Chondrocyte (in vitro differentiated cells): Measurements from ENCODE around the gene TBL2. TPM values are rescaled to one million over a fixed set of nuclear protein-coding genes. Genes with fewer than 3 reads are reported as not detected.
A peak's percentile ranks its signal among the peaks of the same experiment; 100 is the strongest.

Experiments
- DNase-seq: peaks from one replicate; pipeline ENCODE4 v3.0.0; 2021; ENCODE audit warnings: mixed read lengths, low spot score
- H3K27ac Mint-ChIP-seq: one replicate; pipeline ENCODE4 v1.8.0; 2021; ENCODE audit warnings: mild to moderate bottlenecking, moderate library complexity, mixed read lengths; ENCODE audit not compliant: unreplicated experiment
- H3K27me3 Mint-ChIP-seq: 2 replicates; pipeline ENCODE4 v1.8.0; 2021; ENCODE audit warnings: low read depth, mixed read lengths
- H3K36me3 Mint-ChIP-seq: 2 replicates; pipeline ENCODE4 v1.8.0; 2021; ENCODE audit warnings: low read depth, mixed read lengths
- H3K4me1 Mint-ChIP-seq: 2 replicates; pipeline ENCODE4 v1.8.0; 2021; ENCODE audit warnings: low read depth, mild to moderate bottlenecking, mixed read lengths
- H3K4me3 Mint-ChIP-seq: one replicate; pipeline ENCODE4 v1.8.0; 2021; ENCODE audit warnings: mild to moderate bottlenecking, moderate library complexity, mixed read lengths; ENCODE audit not compliant: unreplicated experiment
- H3K9me3 Mint-ChIP-seq: 2 replicates; pipeline ENCODE4 v1.8.0; 2021; ENCODE audit warnings: low read depth, mixed read lengths
- CTCF ChIP-seq: fragments of 200-600 bp; sonication (generic); IDR thresholded peaks from 2 replicates; pipeline ENCODE4 v1.5.0; 2021; ENCODE audit warnings: antibody characterized with exemption, mild to moderate bottlenecking, moderate library complexity
- total RNA-seq: library from RNA; stranded (reverse); gene quantifications from 3 replicates; pipeline ENCODE4 v1.2.1, GENCODE V29; 2021

Gene TBL2
- total RNA-seq, 1 donor from 2014 or later = 50.4 TPM

- Mint-ChIP-seq H3K4me1 (peaks cover 4% of the 10 kb centered on the region), H3K36me3 (peaks cover 15% of the 10 kb centered on the region), H3K4me3 (no peak overlapping the region), H3K27ac (no peak overlapping the region), H3K27me3 (no peaks in the 10 kb centered on the region), H3K9me3 (no peaks in the 10 kb centered on the region)
- TF ChIP-seq CTCF = no peak
- DNase-seq = no peak
Observed at GRCh38 chr7:73565675-73566340, 12.6 kb downstream of the TBL2 start.

GRCh38 chr7:73560109-73560835 is 18.1 kb downstream of the TBL2 start:
- no peaks in the 10 kb centered on the region for H3K9me3 Mint-ChIP-seq
- H3K27ac Mint-ChIP-seq = peak overlapping the region; percentile 87
- H3K36me3 Mint-ChIP-seq = no peaks in the 10 kb centered on the region
- H3K4me3 Mint-ChIP-seq = no peak overlapping the region
- peaks cover 34% of the 10 kb centered on the region for H3K4me1 Mint-ChIP-seq
- DNase-seq = no peak
- TF ChIP-seq CTCF = no peak
- H3K27me3 Mint-ChIP-seq = no peaks in the 10 kb centered on the region

GRCh38 chr7:73557397-73558257 is 20.8 kb downstream of the TBL2 start, which contains the start of gene BCL7B:
TSS of gene BCL7B (minus strand) at chr7:73557690. CDS start at chr7:73557578, 112 bp downstream.
- peak within 1 kb of the TSS; percentile 93 for H3K27ac Mint-ChIP-seq
- H3K9me3 Mint-ChIP-seq = no peaks in the 10 kb centered on the region
- no peak for TF ChIP-seq CTCF
- H3K4me3 Mint-ChIP-seq = peak within 1 kb of the TSS; percentile 87
- H3K36me3 Mint-ChIP-seq = no peaks in the 10 kb centered on the region
- peaks cover 38% of the 10 kb centered on the region for H3K4me1 Mint-ChIP-seq
- DNase-seq = no peak
- no peaks in the 10 kb centered on the region for H3K27me3 Mint-ChIP-seq

- H3K36me3 Mint-ChIP-seq = peaks cover 2% of the 10 kb centered on the region
- H3K4me3 Mint-ChIP-seq = peak overlapping the region; percentile 87
- H3K27ac Mint-ChIP-seq = peak overlapping the region; percentile 91
- DNase-seq = peak; percentile 97
- H3K4me1 Mint-ChIP-seq = peaks cover 40% of the 10 kb centered on the region
- TF ChIP-seq CTCF = no peak
- no peaks in the 10 kb centered on the region for H3K27me3 Mint-ChIP-seq
- no peaks in the 10 kb centered on the region for H3K9me3 Mint-ChIP-seq
Observed at GRCh38 chr7:73557108-73557396, 21.3 kb downstream of the TBL2 start.
